ENCODE results near the gene CEMIP. TPM values are rescaled to one million over a fixed set of nuclear protein-coding genes. Genes with fewer than 3 reads are reported as not detected.

The CEMIP gene, protein sequence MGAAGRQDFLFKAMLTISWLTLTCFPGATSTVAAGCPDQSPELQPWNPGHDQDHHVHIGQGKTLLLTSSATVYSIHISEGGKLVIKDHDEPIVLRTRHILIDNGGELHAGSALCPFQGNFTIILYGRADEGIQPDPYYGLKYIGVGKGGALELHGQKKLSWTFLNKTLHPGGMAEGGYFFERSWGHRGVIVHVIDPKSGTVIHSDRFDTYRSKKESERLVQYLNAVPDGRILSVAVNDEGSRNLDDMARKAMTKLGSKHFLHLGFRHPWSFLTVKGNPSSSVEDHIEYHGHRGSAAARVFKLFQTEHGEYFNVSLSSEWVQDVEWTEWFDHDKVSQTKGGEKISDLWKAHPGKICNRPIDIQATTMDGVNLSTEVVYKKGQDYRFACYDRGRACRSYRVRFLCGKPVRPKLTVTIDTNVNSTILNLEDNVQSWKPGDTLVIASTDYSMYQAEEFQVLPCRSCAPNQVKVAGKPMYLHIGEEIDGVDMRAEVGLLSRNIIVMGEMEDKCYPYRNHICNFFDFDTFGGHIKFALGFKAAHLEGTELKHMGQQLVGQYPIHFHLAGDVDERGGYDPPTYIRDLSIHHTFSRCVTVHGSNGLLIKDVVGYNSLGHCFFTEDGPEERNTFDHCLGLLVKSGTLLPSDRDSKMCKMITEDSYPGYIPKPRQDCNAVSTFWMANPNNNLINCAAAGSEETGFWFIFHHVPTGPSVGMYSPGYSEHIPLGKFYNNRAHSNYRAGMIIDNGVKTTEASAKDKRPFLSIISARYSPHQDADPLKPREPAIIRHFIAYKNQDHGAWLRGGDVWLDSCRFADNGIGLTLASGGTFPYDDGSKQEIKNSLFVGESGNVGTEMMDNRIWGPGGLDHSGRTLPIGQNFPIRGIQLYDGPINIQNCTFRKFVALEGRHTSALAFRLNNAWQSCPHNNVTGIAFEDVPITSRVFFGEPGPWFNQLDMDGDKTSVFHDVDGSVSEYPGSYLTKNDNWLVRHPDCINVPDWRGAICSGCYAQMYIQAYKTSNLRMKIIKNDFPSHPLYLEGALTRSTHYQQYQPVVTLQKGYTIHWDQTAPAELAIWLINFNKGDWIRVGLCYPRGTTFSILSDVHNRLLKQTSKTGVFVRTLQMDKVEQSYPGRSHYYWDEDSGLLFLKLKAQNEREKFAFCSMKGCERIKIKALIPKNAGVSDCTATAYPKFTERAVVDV (N-terminal part only)
- under 1 TPM in 2 of 6 experiments, not detected in 4; 0.64 to 0.74 TPM for total RNA-seq
- long read RNA-seq, result 0 reads

DNA sequence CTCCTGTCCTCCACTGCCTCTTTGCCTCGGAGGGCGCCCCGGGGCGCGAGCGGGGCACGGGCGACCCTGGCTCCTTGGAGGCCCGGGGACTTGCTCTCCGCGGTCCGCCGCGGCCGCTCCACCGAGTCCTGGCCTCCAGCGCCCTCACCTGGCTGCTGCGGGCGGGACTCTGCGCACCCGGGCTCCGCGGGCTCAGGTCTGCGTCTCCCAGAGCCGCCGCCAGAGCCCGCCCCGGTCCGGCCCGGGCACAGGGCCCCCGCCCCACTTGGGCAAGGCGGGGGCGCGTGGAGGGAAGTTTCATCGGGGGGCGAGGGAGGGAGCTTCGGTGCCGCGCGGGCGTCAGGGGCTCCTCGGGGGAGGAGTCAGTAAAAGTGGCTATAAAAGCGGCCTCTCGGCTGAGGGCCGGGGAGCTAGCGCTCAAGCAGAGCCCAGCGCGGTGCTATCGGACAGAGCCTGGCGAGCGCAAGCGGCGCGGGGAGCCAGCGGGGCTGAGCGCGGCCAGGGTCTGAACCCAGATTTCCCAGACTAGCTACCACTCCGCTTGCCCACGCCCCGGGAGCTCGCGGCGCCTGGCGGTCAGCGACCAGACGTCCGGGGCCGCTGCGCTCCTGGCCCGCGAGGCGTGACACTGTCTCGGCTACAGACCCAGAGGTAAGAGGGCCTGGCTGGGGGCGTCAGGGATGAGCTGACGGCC, at the start of gene CEMIP:
CEMIP (plus strand) TSS at position 407 of the 694 bp plus-strand sequence. CDS start 94,510 bp downstream, outside the sequence.
- 0% methylated on average over 8 of the region's 75 CpGs for WGBS (ENCODE audit: insufficient coverage, low coverage, low lambda C conversion rate, missing lambda C conversion rate)
- H3K27ac ChIP-seq, result no peak within 1 kb of the TSS
- peak within 1 kb of the TSS; percentile 33 to 52 (median 44) for H3K4me3 ChIP-seq
- ATAC-seq (peak; percentile 88 to 92 (median 92)), DNase-seq (peak; percentile 73 to 76 (median 76))
- no peaks in the 10 kb centered on the region for H3K36me3 ChIP-seq
- H3K27me3 ChIP-seq, result peaks cover 0 to 16% of the 10 kb centered on the region in 2 donors
- intact Hi-C loops (cut with DNase I), result loop anchor here (5.0 to 10.0 kb wide), 4 partner anchors 114 to 324 kb away; no protein-coding TSS in a partner anchor
- no peaks in the 10 kb centered on the region for H3K9me3 ChIP-seq
- TF ChIP-seq, protein P1, sequence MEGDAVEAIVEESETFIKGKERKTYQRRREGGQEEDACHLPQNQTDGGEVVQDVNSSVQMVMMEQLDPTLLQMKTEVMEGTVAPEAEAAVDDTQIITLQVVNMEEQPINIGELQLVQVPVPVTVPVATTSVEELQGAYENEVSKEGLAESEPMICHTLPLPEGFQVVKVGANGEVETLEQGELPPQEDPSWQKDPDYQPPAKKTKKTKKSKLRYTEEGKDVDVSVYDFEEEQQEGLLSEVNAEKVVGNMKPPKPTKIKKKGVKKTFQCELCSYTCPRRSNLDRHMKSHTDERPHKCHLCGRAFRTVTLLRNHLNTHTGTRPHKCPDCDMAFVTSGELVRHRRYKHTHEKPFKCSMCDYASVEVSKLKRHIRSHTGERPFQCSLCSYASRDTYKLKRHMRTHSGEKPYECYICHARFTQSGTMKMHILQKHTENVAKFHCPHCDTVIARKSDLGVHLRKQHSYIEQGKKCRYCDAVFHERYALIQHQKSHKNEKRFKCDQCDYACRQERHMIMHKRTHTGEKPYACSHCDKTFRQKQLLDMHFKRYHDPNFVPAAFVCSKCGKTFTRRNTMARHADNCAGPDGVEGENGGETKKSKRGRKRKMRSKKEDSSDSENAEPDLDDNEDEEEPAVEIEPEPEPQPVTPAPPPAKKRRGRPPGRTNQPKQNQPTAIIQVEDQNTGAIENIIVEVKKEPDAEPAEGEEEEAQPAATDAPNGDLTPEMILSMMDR (IDR thresholded peaks at IDR 0.05), result peak; percentile 75 to 85 (median 78)
- TF ChIP-seq POLR2A (IDR thresholded peaks at IDR 0.05), result no peak
- peaks cover 0 to 17% (median 0%) of the 10 kb centered on the region in 4 donors for H3K4me1 ChIP-seq

DNA sequence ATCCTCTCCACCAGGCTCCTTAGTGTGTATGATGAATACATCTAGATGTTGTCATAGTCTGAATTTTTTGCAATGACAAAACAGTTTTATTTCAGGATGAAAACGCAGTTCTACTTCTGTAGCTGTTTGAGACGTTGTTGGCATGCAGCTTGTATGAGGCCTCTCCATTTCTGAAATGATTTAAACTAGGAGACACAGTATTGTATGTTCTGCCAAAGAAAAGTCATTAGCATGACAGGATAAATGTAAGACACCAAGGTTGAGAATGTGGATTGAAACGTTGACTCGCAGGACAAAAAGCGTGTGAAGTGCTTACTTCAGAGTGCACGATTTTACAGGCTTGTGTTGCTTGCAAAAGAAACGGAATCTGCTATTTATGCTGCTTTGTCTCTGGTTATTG, 48.8 kb upstream of the CEMIP start:
- Histone ChIP-seq H3K4me3 (no peak overlapping the region), H3K36me3 (no peaks in the 10 kb centered on the region), H3K9me3 (no peaks in the 10 kb centered on the region), H3K27ac (no peak overlapping the region), H3K4me1 (no peaks in the 10 kb centered on the region), H3K27me3 (no peaks in the 10 kb centered on the region)
- DNase-seq, result no peak
- ATAC-seq, result no peak
- intact Hi-C loops (cut with DNase I), result no loop called here
- WGBS (ENCODE audit: insufficient coverage, low coverage, low lambda C conversion rate, missing lambda C conversion rate), result 87% methylated on average over 7 of the region's 7 CpGs
- no peak for TF ChIP-seq POLR2A (IDR thresholded peaks at IDR 0.05)
- TF ChIP-seq, protein P1 (IDR thresholded peaks at IDR 0.05), result no peak

DNA sequence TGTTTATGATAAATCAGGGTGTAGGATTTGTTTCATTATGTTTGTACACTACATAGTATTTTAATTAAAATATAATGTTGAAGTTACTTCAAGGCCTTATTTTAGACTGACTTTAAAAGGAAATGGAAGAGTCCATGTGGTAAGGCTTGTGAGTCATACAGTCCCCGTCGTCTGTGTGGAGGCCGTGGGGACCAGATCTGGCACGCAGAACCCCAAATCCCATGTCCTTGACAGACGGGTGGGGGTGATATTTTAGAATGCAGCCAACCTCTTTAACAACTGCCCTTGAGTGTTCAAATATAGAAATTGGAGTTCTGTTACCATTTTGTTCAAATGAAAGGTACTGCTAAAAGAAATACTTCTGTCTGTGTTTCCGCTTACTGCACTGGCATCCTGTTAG, 48.2 kb upstream of the CEMIP start:
- DNase-seq (no peak), ATAC-seq (no peak)
- WGBS (ENCODE audit: insufficient coverage, low coverage, low lambda C conversion rate, missing lambda C conversion rate), result 78% methylated on average over 6 of the region's 6 CpGs
- Histone ChIP-seq H3K4me1 (no peaks in the 10 kb centered on the region), H3K27ac (no peak overlapping the region), H3K27me3 (no peaks in the 10 kb centered on the region), H3K4me3 (no peak overlapping the region), H3K9me3 (no peaks in the 10 kb centered on the region), H3K36me3 (no peaks in the 10 kb centered on the region)
- TF ChIP-seq POLR2A (IDR thresholded peaks at IDR 0.05), result no peak
- TF ChIP-seq, protein P1 (IDR thresholded peaks at IDR 0.05), result no peak
- intact Hi-C loops (cut with DNase I), result no loop called here

DNA sequence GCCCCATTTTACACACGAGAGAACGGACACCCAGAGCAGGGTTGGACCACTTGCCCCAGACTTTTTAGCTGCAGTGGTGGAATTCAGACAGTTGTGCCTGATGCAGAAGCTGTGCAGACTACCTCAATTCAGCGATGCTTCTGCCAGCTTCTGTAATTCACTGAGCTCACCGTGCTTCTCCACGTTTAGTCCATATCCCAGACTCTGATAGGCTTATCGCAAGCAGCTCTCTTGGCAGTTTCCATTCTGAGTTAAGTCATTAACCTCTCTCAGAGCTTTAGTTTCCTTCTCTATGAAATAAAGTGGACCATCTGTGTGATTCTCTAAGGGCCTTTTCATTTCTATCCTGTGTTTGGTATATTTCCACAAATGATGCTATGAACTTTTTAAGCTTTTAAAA, 47.0 kb upstream of the CEMIP start:
- intact Hi-C loops (cut with DNase I), result no loop called here
- H3K27me3 ChIP-seq, result no peaks in the 10 kb centered on the region
- no peak for ATAC-seq
- DNase-seq, result no peak
- H3K9me3 ChIP-seq, result no peaks in the 10 kb centered on the region
- TF ChIP-seq, protein P1 (IDR thresholded peaks at IDR 0.05), result no peak
- no peak for TF ChIP-seq POLR2A (IDR thresholded peaks at IDR 0.05)
- no peak overlapping the region for H3K27ac ChIP-seq
- no peaks in the 10 kb centered on the region for H3K36me3 ChIP-seq
- H3K4me1 ChIP-seq, result no peaks in the 10 kb centered on the region
- WGBS (ENCODE audit: insufficient coverage, low coverage, low lambda C conversion rate, missing lambda C conversion rate), result 84% methylated on average over 5 of the region's 6 CpGs
- no peak overlapping the region for H3K4me3 ChIP-seq
